Measurements from ENCODE around the gene HOXA9. TPM values are rescaled to one million over a fixed set of nuclear protein-coding genes. Genes with fewer than 3 reads are reported as not detected.

Gene HOXA9
- total and polyA plus RNA-seq, 2 of the 8 experiments (the other 6 are each of a cell fraction or from before 2014, with no cell fraction given), result not detected

DNA sequence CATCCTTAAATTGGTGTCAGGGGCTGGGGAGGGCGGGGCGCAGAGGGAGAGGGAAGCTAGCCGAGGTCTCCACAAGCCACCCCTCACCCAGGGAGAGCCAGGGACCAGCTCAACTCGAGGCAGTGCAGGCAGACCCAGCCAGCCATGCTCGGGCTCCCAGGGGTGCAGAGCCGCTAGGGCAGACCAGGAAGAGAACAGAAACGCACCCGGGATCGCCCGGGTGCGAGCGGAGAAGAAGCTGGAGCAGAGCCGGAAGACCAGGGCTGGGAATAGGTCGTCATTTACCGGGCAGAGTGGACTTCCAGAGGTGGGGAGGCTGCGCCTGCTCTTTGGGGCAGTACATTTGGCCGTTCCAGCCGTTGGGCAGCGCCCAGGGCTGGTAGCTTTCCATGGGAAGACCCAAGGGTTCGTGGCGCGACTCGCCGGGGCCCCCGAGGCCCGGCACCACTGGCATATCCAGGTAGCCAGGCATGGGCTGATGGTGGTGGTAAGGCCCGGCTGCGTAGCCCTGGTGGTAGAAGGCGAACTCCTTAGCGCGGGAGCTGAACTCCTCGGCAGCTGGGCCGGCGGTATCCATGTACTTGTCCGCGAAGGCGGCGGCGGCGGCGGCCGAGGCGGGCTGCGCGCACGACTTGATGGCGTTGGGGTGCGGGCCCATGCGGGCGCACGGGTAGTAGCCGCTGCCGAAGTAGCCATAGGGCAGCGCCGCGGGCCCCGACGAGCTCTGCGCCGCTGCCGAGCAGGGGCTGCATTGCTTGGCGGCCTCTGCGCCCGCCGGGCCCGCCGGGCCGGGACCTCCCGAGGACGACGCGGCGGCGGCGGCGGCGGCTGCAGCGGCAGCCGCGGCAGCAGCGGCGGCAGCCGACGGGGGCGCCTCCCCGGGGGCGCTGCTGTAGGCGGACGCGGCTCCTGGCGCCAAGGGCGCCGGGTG is 33.8 kb upstream of the HOXA9 start (continued):
- TF ChIP-seq, protein P1, sequence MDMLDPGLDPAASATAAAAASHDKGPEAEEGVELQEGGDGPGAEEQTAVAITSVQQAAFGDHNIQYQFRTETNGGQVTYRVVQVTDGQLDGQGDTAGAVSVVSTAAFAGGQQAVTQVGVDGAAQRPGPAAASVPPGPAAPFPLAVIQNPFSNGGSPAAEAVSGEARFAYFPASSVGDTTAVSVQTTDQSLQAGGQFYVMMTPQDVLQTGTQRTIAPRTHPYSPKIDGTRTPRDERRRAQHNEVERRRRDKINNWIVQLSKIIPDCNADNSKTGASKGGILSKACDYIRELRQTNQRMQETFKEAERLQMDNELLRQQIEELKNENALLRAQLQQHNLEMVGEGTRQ (IDR thresholded peaks at IDR 0.05; ENCODE audit: low read length), result no peak
- TF ChIP-seq BRCA1 (IDR thresholded peaks at IDR 0.05; ENCODE audit: low read depth, low read length) (no peak), SRF (IDR thresholded peaks at IDR 0.05; ENCODE audit: low read depth, low read length) (no peak), SIRT6 (IDR thresholded peaks at IDR 0.05; ENCODE audit: low read length) (no peak), EZH2 (IDR thresholded peaks at IDR 0.05; ENCODE audit: low read depth, low read length, severe bottlenecking) (peak; percentile 98), SIN3A (conservative IDR thresholded peaks at IDR 0.05 in 1 of 2, IDR thresholded peaks at IDR 0.05 in 1 of 2; ENCODE audit: low read depth in 1 of 2, low read length in 2 of 2) (no peak)

All from H1 (cell line).